HCT116 (cell line): ENCODE data around the gene UBE2G2. TPM values are rescaled to one million over a fixed set of nuclear protein-coding genes. Genes with fewer than 3 reads are reported as not detected.

Source experiments
- ATAC-seq: fragments of 200-7000 bp; cut with Tn5 transposase; 2 replicates; pipeline ENCODE4 v1.9.1; 2020; ENCODE audit warnings: mild to moderate bottlenecking, moderate library complexity
- BruUV-seq: library from RNA; stranded (reverse); fragments of 400-500 nt; replicated peaks from 2 replicates; lab custom pipeline; 2021; lab: Mats Ljungman, UMichigan
- CTCF ChIA-PET: fragments of 300-600 bp; sonication (Branson Sonifier 250); formaldehyde crosslinking; loops from one replicate; lab custom pipeline; 2021; ENCODE audit warnings: antibody characterized with exemption; lab: Charles Lee
- POLR2A ChIA-PET: fragments of 300-600, 350-600 bp; sonication (Branson Sonifier 250); formaldehyde crosslinking; loops from one replicate; lab custom pipeline; 2021; ENCODE audit warnings: antibody characterized with exemption; lab: Charles Lee
- RAD21 ChIA-PET, 2 experiments: fragments of 300-600 bp; sonication (Branson Sonifier 250); formaldehyde crosslinking; loops; one replicate each; lab custom pipeline; 2023; ENCODE audit warnings: low total read pairs in 2 of 2; ENCODE audit not compliant: uncharacterized antibody in 2 of 2, unreplicated experiment in 2 of 2, low non-redundant PET in 1 of 2; lab: Charles Lee
- DNase-seq: peaks from one replicate; pipeline ENCODE4 v3.0.0-alpha.2; 2010; ENCODE audit warnings: low read depth, low spot score
- H2AFZ ChIP-seq: fragments of 200-600 bp; shearing (Covaris generic), sonication (generic); 2 replicates; pipeline ENCODE4 v1.6.1; 2017; ENCODE audit warnings: low read depth, mixed run types, mixed read lengths, antibody characterized with exemption, low read length; ENCODE audit not compliant: poor library complexity, severe bottlenecking
- H3K27ac ChIP-seq: 2 replicates; pipeline ENCODE4 v1.5.1; 2012; ENCODE audit warnings: low read depth, low read length
- H3K27me3 ChIP-seq: fragments of 200-600 bp; sonication (generic); 2 replicates; pipeline ENCODE4 v1.6.1; 2016; ENCODE audit warnings: mixed run types, low read length, mixed read lengths; ENCODE audit not compliant: insufficient read depth
- H3K36me3 ChIP-seq, 2 experiments: fragments of 200-500 bp in 1 of 2; fragments of 200-600 bp in 1 of 2; sonication (Bioruptor generic) in 1 of 2; sonication (generic) in 1 of 2; 2 replicates each; pipeline versions ENCODE4 v1.5.1 to v1.6.1; 2014 to 2016; ENCODE audit warnings: low read length in 2 of 2, inconsistent platforms in 1 of 2, mixed read lengths in 1 of 2, mixed run types in 1 of 2; ENCODE audit not compliant: insufficient read depth in 2 of 2, control insufficient read depth in 1 of 2
- H3K4me1 ChIP-seq, 2 experiments: fragments of 200-600 bp in 1 of 2; sonication (generic) in 1 of 2; 2 replicates each; pipeline versions ENCODE4 v1.5.1 to v1.6.1; 2012 to 2017; ENCODE audit warnings: low read length in 2 of 2, inconsistent platforms in 1 of 2, mild to moderate bottlenecking in 1 of 2, mixed read lengths in 1 of 2, mixed run types in 1 of 2, moderate library complexity in 1 of 2; ENCODE audit not compliant: insufficient read depth in 2 of 2, control insufficient read depth in 1 of 2
- H3K4me2 ChIP-seq: fragments of 200-600 bp; sonication (generic); 2 replicates; pipeline ENCODE4 v1.6.1; 2017; ENCODE audit warnings: mixed run types, low read length, mixed read lengths
- H3K4me3 ChIP-seq, 2 experiments: fragments of 200-600 bp in 1 of 2; sonication (generic) in 1 of 2; replicated peaks in 1 of 2; 2 replicates each; pipeline ENCODE4 v1.5.1; 2011 to 2016; ENCODE audit warnings: low read length in 2 of 2, control low read depth in 1 of 2, low read depth in 1 of 2, mild to moderate bottlenecking in 1 of 2, mixed read lengths in 1 of 2, mixed run types in 1 of 2
- H3K79me2 ChIP-seq: fragments of 200-600 bp; sonication (generic); 2 replicates; pipeline ENCODE4 v1.6.1; 2017; ENCODE audit warnings: mild to moderate bottlenecking, mixed run types, low read length, moderate library complexity, mixed read lengths; ENCODE audit not compliant: insufficient read depth
- H3K9ac ChIP-seq: fragments of 200-600 bp; sonication (generic); 2 replicates; pipeline ENCODE4 v1.6.1; 2016; ENCODE audit warnings: low read length, mixed read lengths
- H3K9me2 ChIP-seq: fragments of 200-600 bp; sonication (generic), shearing (Covaris generic); 2 replicates; pipeline ENCODE4 v1.6.1; 2017; ENCODE audit warnings: mixed run types, mild to moderate bottlenecking, moderate library complexity; ENCODE audit not compliant: insufficient read depth
- H3K9me3 ChIP-seq, 2 experiments: fragments of 200-500 bp in 1 of 2; fragments of 200-600 bp in 1 of 2; sonication (Bioruptor generic) in 1 of 2; sonication (generic) in 1 of 2; 2 replicates each; pipeline ENCODE4 v1.6.1; 2014 to 2017; ENCODE audit warnings: low read length in 2 of 2, mixed read lengths in 2 of 2, inconsistent platforms in 1 of 2, low read depth in 1 of 2, mild to moderate bottlenecking in 1 of 2, mixed run types in 1 of 2, moderate library complexity in 1 of 2; ENCODE audit not compliant: control insufficient read depth in 1 of 2, insufficient read depth in 1 of 2
- H4K20me1 ChIP-seq: fragments of 200-600 bp; sonication (generic), shearing (Covaris generic); 2 replicates; pipeline ENCODE4 v1.6.1; 2017; ENCODE audit warnings: mixed run types, mild to moderate bottlenecking, moderate library complexity; ENCODE audit not compliant: insufficient read depth
- CBX3 ChIP-seq: IDR thresholded peaks from 2 replicates; pipeline ENCODE4 v1.6.1; 2012; ENCODE audit warnings: low read depth
- CEBPB ChIP-seq: IDR thresholded peaks from 2 replicates; pipeline ENCODE4 v1.6.1; 2012; ENCODE audit warnings: low read depth
- EGR1 ChIP-seq: IDR thresholded peaks from 2 replicates; pipeline ENCODE4 v1.6.1; 2012; ENCODE audit warnings: low read depth
- ELF1 ChIP-seq: IDR thresholded peaks from 2 replicates; pipeline ENCODE4 v1.6.1; 2012; ENCODE audit warnings: low read depth, borderline replicate concordance
- EZH2 ChIP-seq: fragments of 200-600 bp; sonication (generic); IDR thresholded peaks from 2 replicates; pipeline ENCODE4 v1.6.1; 2017; ENCODE audit warnings: antibody characterized with exemption, mixed run types
- FOSL1 ChIP-seq: IDR thresholded peaks from 2 replicates; pipeline ENCODE4 v1.6.1; 2012; ENCODE audit warnings: low read depth
- POLR2AphosphoS5 ChIP-seq: IDR thresholded peaks from 2 replicates; pipeline ENCODE4 v1.6.1; 2011; ENCODE audit warnings: mild to moderate bottlenecking, low read depth, low read length, moderate library complexity
- SP1 ChIP-seq: IDR thresholded peaks from 2 replicates; pipeline ENCODE4 v1.6.1; 2012; ENCODE audit warnings: low read depth
- SRF ChIP-seq: IDR thresholded peaks from 2 replicates; pipeline ENCODE4 v1.6.1; 2012; ENCODE audit warnings: low read depth
- TCF7L2 ChIP-seq: IDR thresholded peaks from 2 replicates; pipeline ENCODE4 v1.7.0; 2011; ENCODE audit warnings: borderline replicate concordance, inconsistent platforms; ENCODE audit not compliant: insufficient read depth, insufficient read length; ENCODE audit errors: extremely low read depth
- YY1 ChIP-seq: IDR thresholded peaks from 2 replicates; pipeline ENCODE4 v1.6.1; 2011; ENCODE audit warnings: low read length, low read depth, moderate library complexity, mild to moderate bottlenecking; ENCODE audit not compliant: insufficient replicate concordance; ENCODE audit errors: extremely low read depth
- ZFX ChIP-seq: fragments of 450-650 bp; IDR thresholded peaks from 2 replicates; pipeline ENCODE4 v1.6.1; 2017
- intact Hi-C: fragments of 100-400 bp; cut with micrococcal nuclease; formaldehyde crosslinking; loops from 2 replicates; pipeline ENCODE4 v1.10.0; 2022
- total RNA-seq: library from RNA; stranded (reverse); gene quantifications from one replicate; pipeline ENCODE4 v1.2.1, GENCODE V29; 2021; ENCODE audit not compliant: unreplicated experiment
- TF ChIP-seq, protein P1 (sequence below): IDR thresholded peaks from 2 replicates; pipeline ENCODE4 v1.6.1; 2012; ENCODE audit warnings: low read depth
- TF ChIP-seq, protein P2 (sequence below), 3 experiments: fragments of 200-600 bp in 1 of 3; sonication (generic) in 1 of 3; IDR thresholded peaks in 2 of 3; conservative IDR thresholded peaks in 1 of 3; 2 replicates each; pipeline ENCODE4 v1.5.1; 2012 to 2017; ENCODE audit warnings: low read depth in 2 of 3, low read length in 2 of 3, antibody characterized with exemption in 1 of 3, borderline replicate concordance in 1 of 3, control low read depth in 1 of 3, mild to moderate bottlenecking in 1 of 3, mixed read lengths in 1 of 3, mixed run types in 1 of 3, moderate library complexity in 1 of 3; ENCODE audit not compliant: insufficient read depth in 1 of 3

UBE2G2 gene
- total RNA-seq, 1 experiment from 2014 or later = 86.5 TPM

GRCh38 chr21:44831227-44831860 lies 29.7 kb upstream of the UBE2G2 start:
- H3K4me2 ChIP-seq = no peak overlapping the region
- no peak overlapping the region for H2AFZ ChIP-seq
- no peak for TF ChIP-seq YY1
- TF ChIP-seq, protein P1, sequence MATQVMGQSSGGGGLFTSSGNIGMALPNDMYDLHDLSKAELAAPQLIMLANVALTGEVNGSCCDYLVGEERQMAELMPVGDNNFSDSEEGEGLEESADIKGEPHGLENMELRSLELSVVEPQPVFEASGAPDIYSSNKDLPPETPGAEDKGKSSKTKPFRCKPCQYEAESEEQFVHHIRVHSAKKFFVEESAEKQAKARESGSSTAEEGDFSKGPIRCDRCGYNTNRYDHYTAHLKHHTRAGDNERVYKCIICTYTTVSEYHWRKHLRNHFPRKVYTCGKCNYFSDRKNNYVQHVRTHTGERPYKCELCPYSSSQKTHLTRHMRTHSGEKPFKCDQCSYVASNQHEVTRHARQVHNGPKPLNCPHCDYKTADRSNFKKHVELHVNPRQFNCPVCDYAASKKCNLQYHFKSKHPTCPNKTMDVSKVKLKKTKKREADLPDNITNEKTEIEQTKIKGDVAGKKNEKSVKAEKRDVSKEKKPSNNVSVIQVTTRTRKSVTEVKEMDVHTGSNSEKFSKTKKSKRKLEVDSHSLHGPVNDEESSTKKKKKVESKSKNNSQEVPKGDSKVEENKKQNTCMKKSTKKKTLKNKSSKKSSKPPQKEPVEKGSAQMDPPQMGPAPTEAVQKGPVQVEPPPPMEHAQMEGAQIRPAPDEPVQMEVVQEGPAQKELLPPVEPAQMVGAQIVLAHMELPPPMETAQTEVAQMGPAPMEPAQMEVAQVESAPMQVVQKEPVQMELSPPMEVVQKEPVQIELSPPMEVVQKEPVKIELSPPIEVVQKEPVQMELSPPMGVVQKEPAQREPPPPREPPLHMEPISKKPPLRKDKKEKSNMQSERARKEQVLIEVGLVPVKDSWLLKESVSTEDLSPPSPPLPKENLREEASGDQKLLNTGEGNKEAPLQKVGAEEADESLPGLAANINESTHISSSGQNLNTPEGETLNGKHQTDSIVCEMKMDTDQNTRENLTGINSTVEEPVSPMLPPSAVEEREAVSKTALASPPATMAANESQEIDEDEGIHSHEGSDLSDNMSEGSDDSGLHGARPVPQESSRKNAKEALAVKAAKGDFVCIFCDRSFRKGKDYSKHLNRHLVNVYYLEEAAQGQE = no peak
- no peak for TF ChIP-seq POLR2AphosphoS5
- TF ChIP-seq CEBPB = no peak
- no peak for TF ChIP-seq SP1
- TF ChIP-seq TCF7L2 = no peak
- no peak for TF ChIP-seq EGR1
- TF ChIP-seq CBX3 = no peak
- TF ChIP-seq, protein P2, sequence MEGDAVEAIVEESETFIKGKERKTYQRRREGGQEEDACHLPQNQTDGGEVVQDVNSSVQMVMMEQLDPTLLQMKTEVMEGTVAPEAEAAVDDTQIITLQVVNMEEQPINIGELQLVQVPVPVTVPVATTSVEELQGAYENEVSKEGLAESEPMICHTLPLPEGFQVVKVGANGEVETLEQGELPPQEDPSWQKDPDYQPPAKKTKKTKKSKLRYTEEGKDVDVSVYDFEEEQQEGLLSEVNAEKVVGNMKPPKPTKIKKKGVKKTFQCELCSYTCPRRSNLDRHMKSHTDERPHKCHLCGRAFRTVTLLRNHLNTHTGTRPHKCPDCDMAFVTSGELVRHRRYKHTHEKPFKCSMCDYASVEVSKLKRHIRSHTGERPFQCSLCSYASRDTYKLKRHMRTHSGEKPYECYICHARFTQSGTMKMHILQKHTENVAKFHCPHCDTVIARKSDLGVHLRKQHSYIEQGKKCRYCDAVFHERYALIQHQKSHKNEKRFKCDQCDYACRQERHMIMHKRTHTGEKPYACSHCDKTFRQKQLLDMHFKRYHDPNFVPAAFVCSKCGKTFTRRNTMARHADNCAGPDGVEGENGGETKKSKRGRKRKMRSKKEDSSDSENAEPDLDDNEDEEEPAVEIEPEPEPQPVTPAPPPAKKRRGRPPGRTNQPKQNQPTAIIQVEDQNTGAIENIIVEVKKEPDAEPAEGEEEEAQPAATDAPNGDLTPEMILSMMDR (IDR thresholded peaks at IDR 0.05 in 2 of 3, conservative IDR thresholded peaks at IDR 0.05 in 1 of 3; ENCODE audit: borderline replicate concordance in 1 of 3, insufficient read depth in 1 of 3, low read depth in 2 of 3, low read length in 2 of 3) = no peak
- no peak for TF ChIP-seq SRF
- TF ChIP-seq EZH2 = no peak
- no peak for TF ChIP-seq FOSL1
- no peak for TF ChIP-seq ZFX
- TF ChIP-seq ELF1 = no peak
- no peak overlapping the region for H3K27ac ChIP-seq
- no peaks in the 10 kb centered on the region for H3K36me3 ChIP-seq
- intact Hi-C loops = no loop called here
- H3K4me3 ChIP-seq = no peak overlapping the region
- no peaks in the 10 kb centered on the region for H3K9me2 ChIP-seq
- no peaks in the 10 kb centered on the region; a peak in 1 of 4 replicates for H3K4me1 ChIP-seq
- H3K79me2 ChIP-seq = no peaks in the 10 kb centered on the region
- ChIA-PET CTCF (no interaction called here), POLR2A (no interaction called here), RAD21 (no interaction called here)
- H3K27me3 ChIP-seq = no peaks in the 10 kb centered on the region
- H3K9me3 ChIP-seq = peaks cover 20 to 21% of the 10 kb centered on the region in 2 experiments; a peak in 3 of 4 replicates
- H4K20me1 ChIP-seq = no peaks in the 10 kb centered on the region
- H3K9ac ChIP-seq = no peak overlapping the region
- no peak for ATAC-seq
- no peak for DNase-seq
- no TSS peak for BruUV-seq
